Neural crest cell (in vitro differentiated cells): ENCODE data around the gene GSG1. TPM values are rescaled to one million over a fixed set of nuclear protein-coding genes. Genes with fewer than 3 reads are reported as not detected.

Experiments used
- DNase-seq: peaks from one replicate; pipeline ENCODE4 v3.0.0; 2021; ENCODE audit warnings: low read depth, mixed read lengths, low spot score
- H3K27ac Mint-ChIP-seq: one replicate; pipeline ENCODE4 v1.8.0; 2021; ENCODE audit warnings: mild to moderate bottlenecking, mixed read lengths; ENCODE audit not compliant: unreplicated experiment
- H3K27me3 Mint-ChIP-seq: 2 replicates; pipeline ENCODE4 v1.8.0; 2021; ENCODE audit warnings: low read depth, mild to moderate bottlenecking, mixed read lengths
- H3K36me3 Mint-ChIP-seq: 2 replicates; pipeline ENCODE4 v1.8.0; 2021; ENCODE audit warnings: low read depth, mild to moderate bottlenecking, mixed read lengths
- H3K4me1 Mint-ChIP-seq: 2 replicates; pipeline ENCODE4 v1.8.0; 2021; ENCODE audit warnings: mixed read lengths
- H3K4me3 Mint-ChIP-seq: one replicate; pipeline ENCODE4 v1.8.0; 2021; ENCODE audit warnings: mild to moderate bottlenecking, mixed read lengths
- H3K9me3 Mint-ChIP-seq: 2 replicates; pipeline ENCODE4 v1.8.0; 2021; ENCODE audit warnings: mixed read lengths
- CTCF ChIP-seq: fragments of 200-600 bp; sonication (generic); conservative IDR thresholded peaks from 2 replicates; pipeline ENCODE4 v1.5.0; 2021; ENCODE audit warnings: antibody characterized with exemption, mild to moderate bottlenecking
- total RNA-seq: library from RNA; stranded (reverse); gene quantifications from 2 replicates; pipeline ENCODE4 v1.2.1, GENCODE V29; 2021

Gene GSG1
- total RNA-seq, 1 donor from 2014 or later = not detected

GRCh38 chr12:13052421-13052820 is 51.0 kb downstream of the GSG1 start:
- Mint-ChIP-seq H3K9me3 (peaks cover 4% of the 10 kb centered on the region), H3K27ac (no peak overlapping the region), H3K4me3 (no peak overlapping the region), H3K4me1 (peaks cover 15% of the 10 kb centered on the region), H3K36me3 (peaks cover 11% of the 10 kb centered on the region), H3K27me3 (no peaks in the 10 kb centered on the region)
- DNase-seq = no peak
- no peak for TF ChIP-seq CTCF

- no peak for DNase-seq
- no peak for TF ChIP-seq CTCF
- no peak overlapping the region for H3K4me3 Mint-ChIP-seq
- H3K36me3 Mint-ChIP-seq = peaks cover 8% of the 10 kb centered on the region
- H3K27ac Mint-ChIP-seq = no peak overlapping the region
- H3K4me1 Mint-ChIP-seq = peaks cover 19% of the 10 kb centered on the region
- H3K27me3 Mint-ChIP-seq = peaks cover 2% of the 10 kb centered on the region
- H3K9me3 Mint-ChIP-seq = peaks cover 4% of the 10 kb centered on the region
These were observed 53.7 kb downstream of the GSG1 start for GRCh38 chr12:13049816-13050215.

- Mint-ChIP-seq H3K27ac (no peak overlapping the region), H3K4me1 (peaks cover 22% of the 10 kb centered on the region), H3K27me3 (peaks cover 19% of the 10 kb centered on the region), H3K4me3 (peak overlapping the region; percentile 43), H3K9me3 (no peaks in the 10 kb centered on the region), H3K36me3 (no peaks in the 10 kb centered on the region)
- no peak for TF ChIP-seq CTCF
- DNase-seq = no peak
These were observed 56.5 kb downstream of the GSG1 start for GRCh38 chr12:13046964-13047363.

GRCh38 chr12:13045816-13046215 is 57.7 kb downstream of the GSG1 start:
- Mint-ChIP-seq H3K27me3 (peaks cover 25% of the 10 kb centered on the region), H3K4me3 (peak overlapping the region; percentile 93), H3K9me3 (no peaks in the 10 kb centered on the region), H3K36me3 (no peaks in the 10 kb centered on the region), H3K27ac (no peak overlapping the region), H3K4me1 (peaks cover 22% of the 10 kb centered on the region)
- TF ChIP-seq CTCF = no peak
- DNase-seq = no peak

- DNase-seq = no peak
- peaks cover 18% of the 10 kb centered on the region for H3K4me1 Mint-ChIP-seq
- H3K4me3 Mint-ChIP-seq = peak overlapping the region; percentile 93
- peaks cover 27% of the 10 kb centered on the region for H3K27me3 Mint-ChIP-seq
- H3K9me3 Mint-ChIP-seq = no peaks in the 10 kb centered on the region
- no peak for TF ChIP-seq CTCF
- H3K27ac Mint-ChIP-seq = no peak overlapping the region
- H3K36me3 Mint-ChIP-seq = no peaks in the 10 kb centered on the region
These were observed 58.6 kb downstream of the GSG1 start for GRCh38 chr12:13044906-13045299.
